Aorta (tissue), 5 donors: ENCODE results near the gene CD79A. TPM values are rescaled to one million over a fixed set of nuclear protein-coding genes. Genes with fewer than 3 reads are reported as not detected.

ENCODE experiments used
- ATAC-seq: fragments of 200-7000 bp; cut with Tn5 transposase; one replicate; pipeline ENCODE4 v1.9.1; 2022; ENCODE audit warnings: moderate library complexity; ENCODE audit not compliant: low FRiP score
- DNase-seq, 2 donors: peaks; one replicate each; pipeline ENCODE4 v3.0.0-alpha.2; 2020
- H3K27ac ChIP-seq, 2 donors: one replicate each; pipeline ENCODE4 v1.5.1; 2013; ENCODE audit warnings: low read length in 2 of 2, mild to moderate bottlenecking in 2 of 2, moderate library complexity in 2 of 2, control low read depth in 1 of 2, inconsistent platforms in 1 of 2, low read depth in 1 of 2
- H3K27me3 ChIP-seq, 2 donors: one replicate each; pipeline ENCODE4 v1.6.1; 2013; ENCODE audit warnings: control low read depth in 1 of 2, low read length in 1 of 2, mild to moderate bottlenecking in 1 of 2, moderate library complexity in 1 of 2; ENCODE audit not compliant: insufficient read depth in 2 of 2, control insufficient read depth in 1 of 2
- H3K36me3 ChIP-seq, 2 donors: one replicate each; pipeline ENCODE4 v1.6.1; 2013; ENCODE audit warnings: control low read depth in 1 of 2, low read length in 1 of 2, mild to moderate bottlenecking in 1 of 2; ENCODE audit not compliant: insufficient read depth in 2 of 2, control insufficient read depth in 1 of 2
- H3K4me1 ChIP-seq, 2 donors: one replicate each; pipeline ENCODE4 v1.6.1; 2013; ENCODE audit warnings: low read length in 2 of 2, control low read depth in 1 of 2, mild to moderate bottlenecking in 1 of 2, moderate library complexity in 1 of 2; ENCODE audit not compliant: insufficient read depth in 2 of 2, control insufficient read depth in 1 of 2
- H3K4me3 ChIP-seq, 2 donors: one replicate each; pipeline ENCODE4 v1.5.1; 2013; ENCODE audit warnings: low read length in 2 of 2, control low read depth in 1 of 2, mild to moderate bottlenecking in 1 of 2
- H3K9me3 ChIP-seq: one replicate; pipeline ENCODE4 v1.6.1; 2013; ENCODE audit warnings: mild to moderate bottlenecking, low read length; ENCODE audit not compliant: control insufficient read depth
- whole genome bisulfite sequencing, 2 donors: extraction: QIAGEN DNeasy Blood & Tissue Kit; methylation state at CpG; one replicate each; pipeline ENCODE4 v1.1.7; 2013; 5-methylcytosine and 5-hydroxymethylcytosine counted together
- intact Hi-C, 2 donors: fragments of 100-400 bp; cut with DNase I; formaldehyde crosslinking; loops; one replicate each; pipeline versions ENCODE4 v1.14.2 to v1.15.0; 2022
- polyA plus RNA-seq, 2 donors: library from polyadenylated mRNA; stranded (reverse); fragments of 200-250 nt; gene quantifications; one replicate each; pipeline ENCODE4 v1.2.3, GENCODE V29; 2013
- total RNA-seq, 2 donors: library from RNA; stranded (reverse); fragmentation: NEBNext Ultra II Directional; extraction: Animal tissue kit (Norgen Biotek cat#: 25700); gene quantifications; one replicate each; pipeline ENCODE4 v1.2.1, GENCODE V29; 2021
- donor health status: healthy with polysubstance abuse.
- donor health status: Bipolar disorder and iron deficiency.
- donor health status: DM: no; HTN: no; CAD: no.
- donor health status: DM: no; HTN: no; CAD: no.
- donor health status: DM: yes; HTN: yes; CAD: no.

Gene CD79A
- total and polyA plus RNA-seq, 4 donors, result 0.49 to 1.3 (median 0.79) TPM

DNA sequence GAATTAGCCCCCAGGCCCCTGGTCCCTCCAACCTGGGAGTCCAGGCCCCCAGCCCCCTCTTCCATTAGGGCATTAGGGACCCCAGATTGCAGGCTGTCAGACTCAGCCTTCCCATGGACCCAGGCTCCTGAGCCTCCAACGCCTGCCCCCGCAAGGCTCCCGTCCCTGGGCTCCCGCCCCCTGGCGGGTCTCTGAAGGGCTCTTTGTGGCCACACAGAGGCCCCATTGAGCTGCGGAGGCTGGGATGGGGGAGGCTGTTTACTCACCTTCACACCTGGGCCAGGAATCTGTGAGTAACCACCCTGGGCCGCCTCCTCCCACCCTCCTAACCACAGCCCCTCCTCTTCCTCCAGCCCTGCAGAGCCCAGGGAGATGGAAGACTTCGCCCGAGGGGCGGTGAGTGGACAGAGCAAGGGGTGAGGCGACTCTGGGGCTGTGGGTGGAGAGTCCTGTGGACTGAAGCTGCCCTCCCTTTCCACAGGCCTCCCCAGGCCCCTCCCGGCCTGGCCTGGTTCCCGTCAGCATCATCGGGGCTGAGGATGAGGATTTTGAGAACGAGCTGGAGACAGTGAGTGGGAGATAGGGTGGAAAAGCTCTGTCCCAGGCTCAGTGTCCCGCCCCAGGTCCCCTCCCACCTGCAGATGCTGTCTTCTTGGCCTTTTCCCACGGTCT, 10.8 kb downstream of the CD79A start:
- ATAC-seq (no peak), DNase-seq (no peak)
- Histone ChIP-seq H3K4me3 (no peak overlapping the region), H3K27ac (no peak overlapping the region), H3K27me3 (no peaks in the 10 kb centered on the region), H3K4me1 (no peaks in the 10 kb centered on the region), H3K9me3 (no peaks in the 10 kb centered on the region), H3K36me3 (peaks cover 0 to 1% of the 10 kb centered on the region in 2 donors)
- intact Hi-C loops, result loop anchor here in 1 of 2 donors (10.0 kb wide), 1 partner anchor 67 kb away; the partner anchor contains the start of gene RABAC1
- 58 to 67% methylated on average over 15 to 17 of the region's 17 CpGs for WGBS, 2 donors

DNA sequence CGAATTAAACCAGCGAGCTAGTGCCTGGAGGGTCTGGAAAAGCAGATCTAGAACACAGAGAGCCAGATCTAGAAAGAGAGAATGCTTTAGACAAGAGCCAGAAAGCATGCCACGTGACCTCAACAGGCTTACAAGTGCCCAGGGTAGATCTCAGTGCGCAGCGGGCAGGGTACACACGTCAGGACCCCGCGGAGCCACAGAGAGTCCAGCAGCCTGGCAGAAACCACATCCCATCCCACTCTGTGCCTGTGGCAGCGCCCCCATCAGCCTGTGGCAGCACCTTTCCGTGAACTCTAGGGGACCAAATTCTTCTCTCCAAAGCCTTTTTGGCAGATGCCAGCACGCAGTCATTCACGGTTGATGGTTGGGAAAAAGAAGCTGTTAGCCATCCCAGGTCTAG, 11.8 kb downstream of the CD79A start:
- H3K27me3 ChIP-seq, result no peaks in the 10 kb centered on the region
- H3K4me1 ChIP-seq, result no peaks in the 10 kb centered on the region
- no peak for DNase-seq
- H3K27ac ChIP-seq, result no peak overlapping the region
- H3K9me3 ChIP-seq, result no peaks in the 10 kb centered on the region
- no peak for ATAC-seq
- 84 to 85% methylated on average over 12 of the region's 12 CpGs for WGBS, 2 donors
- H3K36me3 ChIP-seq, result peaks cover 0 to 1% of the 10 kb centered on the region in 2 donors
- H3K4me3 ChIP-seq, result no peak overlapping the region
- intact Hi-C loops, result loop anchor here in 1 of 2 donors (10.0 kb wide), 1 partner anchor 66 kb away; the partner anchor contains the start of gene RABAC1

- intact Hi-C loops, result loop anchor here in 1 of 2 donors (10.0 kb wide), 1 partner anchor 65 kb away; the partner anchor contains the start of gene RABAC1
- ATAC-seq (no peak), DNase-seq (no peak)
- no peaks in the 10 kb centered on the region for H3K9me3 ChIP-seq
- H3K27me3 ChIP-seq, result no peaks in the 10 kb centered on the region
- 94% methylated on average over 8 of the region's 8 CpGs for WGBS, 2 donors
- H3K27ac ChIP-seq, result no peak overlapping the region
- H3K4me3 ChIP-seq, result no peak overlapping the region
- H3K36me3 ChIP-seq, result peaks cover 0 to 3% of the 10 kb centered on the region in 2 donors
- H3K4me1 ChIP-seq, result no peaks in the 10 kb centered on the region
Measured at GRCh38 chr19:41889896-41890295, 12.8 kb downstream of the CD79A start.

DNA sequence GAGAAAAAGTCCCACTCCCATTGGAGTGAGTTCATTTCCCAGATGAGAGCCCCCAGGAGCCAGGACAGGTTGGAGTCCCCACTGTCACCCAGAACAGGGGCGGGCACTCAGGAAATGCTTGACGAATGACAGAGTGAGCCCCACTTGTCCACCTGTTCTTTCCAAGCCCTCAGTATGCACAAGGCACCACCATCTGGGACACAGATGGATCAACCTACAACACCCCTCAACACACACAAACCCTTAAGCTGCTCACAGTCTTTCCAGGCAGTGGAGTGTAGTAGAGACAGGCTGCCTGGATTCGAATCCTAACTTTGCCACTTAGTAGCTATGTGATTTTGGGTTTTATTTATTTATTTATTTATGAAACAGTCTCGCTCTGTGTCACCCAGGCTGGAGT, 13.9 kb downstream of the CD79A start:
- intact Hi-C loops, result no loop called here

DNA sequence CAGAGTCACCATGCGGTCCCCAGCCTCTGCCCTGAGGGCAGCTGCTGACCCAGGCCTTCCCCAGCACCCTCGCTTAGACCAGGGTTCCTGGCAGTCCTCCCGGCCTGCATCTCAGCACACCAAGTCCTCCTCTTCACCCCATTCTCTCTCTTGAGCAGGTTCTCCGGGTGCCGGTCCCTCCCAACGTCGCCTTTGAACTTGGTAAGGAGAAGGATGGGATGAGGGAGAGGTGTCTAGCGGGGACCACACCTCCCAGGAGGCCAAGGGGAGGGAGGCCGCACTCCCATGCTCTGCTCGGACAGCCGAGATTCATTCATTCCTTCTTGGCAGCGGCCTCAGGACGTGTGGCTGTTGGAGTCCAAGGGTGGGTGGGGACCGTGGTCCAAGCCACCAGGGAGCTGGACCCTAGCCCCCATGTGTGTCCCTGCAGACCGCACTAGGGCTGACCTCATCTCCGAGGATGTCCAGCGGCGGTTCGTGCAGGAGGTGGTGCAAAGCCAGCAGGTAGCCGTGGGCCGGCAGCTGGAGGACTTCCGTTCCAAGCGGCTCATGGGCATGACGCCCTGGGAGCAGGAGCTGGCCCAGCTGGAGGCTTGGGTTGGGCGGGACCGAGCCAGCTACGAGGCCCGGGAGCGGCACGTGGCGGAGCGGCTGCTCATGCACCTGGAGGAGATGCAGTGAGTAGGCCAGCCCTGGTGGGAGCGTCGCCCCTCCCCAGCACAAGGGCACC, 15.3 kb downstream of the CD79A start:
- intact Hi-C loops, result no loop called here
- Histone ChIP-seq H3K9me3 (no peaks in the 10 kb centered on the region), H3K36me3 (peaks cover 0 to 3% of the 10 kb centered on the region in 2 donors), H3K4me1 (no peaks in the 10 kb centered on the region), H3K27me3 (no peaks in the 10 kb centered on the region), H3K4me3 (no peak overlapping the region), H3K27ac (no peak overlapping the region)
- WGBS, 2 donors, result 86 to 89% methylated on average over 34 of the region's 34 CpGs
- no peak for ATAC-seq
- no peak for DNase-seq

More for the DNA sequence above, 13.9 kb downstream of the CD79A start:
- Histone ChIP-seq H3K9me3 (no peaks in the 10 kb centered on the region), H3K36me3 (peaks cover 0 to 3% of the 10 kb centered on the region in 2 donors), H3K4me3 (no peak overlapping the region), H3K27me3 (no peaks in the 10 kb centered on the region), H3K27ac (no peak overlapping the region), H3K4me1 (no peaks in the 10 kb centered on the region)
- 93 to 95% methylated on average over 4 of the region's 4 CpGs for WGBS, 2 donors
- ATAC-seq, result no peak
- DNase-seq, result no peak

GRCh38 chr19:41893899-41894298, 16.8 kb downstream of the CD79A start:
- H3K36me3 ChIP-seq, result peaks cover 3 to 5% of the 10 kb centered on the region in 2 donors
- H3K27me3 ChIP-seq, result no peaks in the 10 kb centered on the region
- H3K9me3 ChIP-seq, result no peaks in the 10 kb centered on the region
- intact Hi-C loops, result no loop called here
- DNase-seq (no peak), ATAC-seq (no peak)
- WGBS, 2 donors, result 72 to 75% methylated on average over 6 of the region's 6 CpGs
- no peak overlapping the region for H3K4me3 ChIP-seq
- no peaks in the 10 kb centered on the region for H3K4me1 ChIP-seq
- H3K27ac ChIP-seq, result no peak overlapping the region

- no peak for DNase-seq
- Histone ChIP-seq H3K4me1 (no peaks in the 10 kb centered on the region), H3K27me3 (no peaks in the 10 kb centered on the region), H3K27ac (no peak overlapping the region), H3K9me3 (no peaks in the 10 kb centered on the region), H3K36me3 (peaks cover 3 to 5% of the 10 kb centered on the region in 2 donors), H3K4me3 (no peak overlapping the region)
- no peak for ATAC-seq
- intact Hi-C loops, result no loop called here
- 81 to 87% methylated on average over 14 of the region's 14 CpGs for WGBS, 2 donors
Measured at GRCh38 chr19:41894350-41894749, 17.3 kb downstream of the CD79A start.

DNA sequence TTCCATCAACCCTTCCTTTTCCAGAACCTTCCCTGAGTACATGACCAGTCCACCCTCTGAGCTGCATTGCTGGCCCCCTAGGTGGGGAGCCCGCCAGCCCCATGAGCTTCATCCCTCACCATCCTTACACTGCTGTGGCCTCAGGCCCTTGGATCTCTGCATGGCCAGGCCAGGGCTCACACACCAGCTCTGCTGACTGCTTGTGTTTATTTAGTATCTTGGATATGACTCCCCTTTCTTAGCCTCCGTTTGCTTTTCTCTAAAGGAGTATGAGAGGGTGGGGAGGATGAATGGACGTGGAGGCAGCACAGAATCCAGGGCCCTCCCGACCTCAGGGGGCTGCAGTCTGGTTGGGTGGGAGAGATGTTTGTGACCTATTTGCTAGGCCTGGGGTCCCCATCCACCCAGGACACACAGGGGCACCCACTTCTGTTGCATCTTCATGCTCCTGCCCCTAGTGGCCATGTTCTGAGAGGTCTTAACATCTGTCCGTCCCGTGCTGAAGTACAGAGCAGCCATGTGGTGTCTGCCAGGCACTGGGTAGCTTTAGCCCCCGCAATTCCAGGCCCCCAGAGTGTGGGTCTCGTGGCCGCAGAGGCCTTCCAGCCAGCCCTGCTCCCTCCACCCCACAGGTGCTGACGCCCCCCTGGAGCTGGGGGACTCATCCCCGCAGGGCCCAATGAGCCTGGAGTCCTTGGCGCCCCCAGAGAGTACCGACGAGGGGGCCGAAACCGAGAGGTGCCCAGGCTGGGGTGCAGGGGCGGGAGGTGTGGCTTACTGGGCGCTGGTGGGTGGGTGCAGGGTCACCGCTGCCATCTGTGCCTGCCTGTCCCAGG, 18.9 kb downstream of the CD79A start:
- 78 to 83% methylated on average over 17 to 19 of the region's 19 CpGs for WGBS, 2 donors
- Histone ChIP-seq H3K4me1 (no peaks in the 10 kb centered on the region), H3K27me3 (no peaks in the 10 kb centered on the region), H3K9me3 (no peaks in the 10 kb centered on the region), H3K36me3 (peaks cover 5 to 6% of the 10 kb centered on the region in 2 donors), H3K4me3 (no peak overlapping the region), H3K27ac (no peak overlapping the region)
- intact Hi-C loops, result no loop called here
- ATAC-seq, result no peak
- no peak for DNase-seq
